Neural progenitor cell (in vitro differentiated cells): ENCODE measurements around the gene ENOX2. TPM values are rescaled to one million over a fixed set of nuclear protein-coding genes. Genes with fewer than 3 reads are reported as not detected.

Experiments used
- DNase-seq: peaks from one replicate; pipeline ENCODE4 v3.0.0-alpha.2; 2016; ENCODE audit warnings: low spot score
- H2AFZ ChIP-seq: fragments of 200-600 bp; sonication (generic); replicated peaks from 2 replicates; pipeline ENCODE4 v1.6.1; 2016; ENCODE audit warnings: antibody characterized with exemption
- H3F3A ChIP-seq: fragments of 200-600 bp; sonication (generic); 2 replicates; pipeline ENCODE4 v1.6.1; 2016; ENCODE audit warnings: antibody characterized with exemption, low read depth
- H3K27ac ChIP-seq: fragments of 200-600 bp; sonication (generic); 2 replicates; pipeline ENCODE4 v1.5.1; 2016; ENCODE audit warnings: mild to moderate bottlenecking
- H3K27me3 ChIP-seq: fragments of 200-600 bp; sonication (generic); 2 replicates; pipeline ENCODE4 v1.6.1; 2016; ENCODE audit warnings: mild to moderate bottlenecking, moderate library complexity
- H3K36me3 ChIP-seq: fragments of 200-600 bp; sonication (generic); 2 replicates; pipeline ENCODE4 v1.5.1; 2016
- H3K4me1 ChIP-seq: fragments of 200-600 bp; sonication (generic); 2 replicates; pipeline ENCODE4 v1.6.1; 2016; ENCODE audit warnings: mixed run types
- H3K4me2 ChIP-seq: fragments of 200-600 bp; sonication (generic); 2 replicates; pipeline ENCODE4 v1.6.1; 2016
- H3K4me3 ChIP-seq: fragments of 200-600 bp; sonication (generic); 2 replicates; pipeline ENCODE4 v1.5.1; 2016
- H3K79me2 ChIP-seq: fragments of 200-600 bp; sonication (generic); 2 replicates; pipeline ENCODE4 v1.6.1; 2016; ENCODE audit warnings: low read depth
- H3K9ac ChIP-seq: fragments of 200-600 bp; sonication (generic); 2 replicates; pipeline ENCODE4 v1.6.1; 2016
- H3K9me3 ChIP-seq: fragments of 200-600 bp; sonication (generic); 2 replicates; pipeline ENCODE4 v1.5.1; 2016; ENCODE audit warnings: low read depth
- H4K20me1 ChIP-seq: fragments of 200-600 bp; sonication (generic); 2 replicates; pipeline ENCODE4 v1.6.1; 2016; ENCODE audit warnings: low read depth
- H3K27ac Mint-ChIP-seq: 3 replicates; pipeline ENCODE4 v1.8.0; 2021; ENCODE audit warnings: mixed read lengths
- H3K27me3 Mint-ChIP-seq: 2 replicates; pipeline ENCODE4 v1.8.0; 2022; ENCODE audit warnings: low read depth, mild to moderate bottlenecking, inconsistent platforms, moderate library complexity, mixed read lengths; ENCODE audit not compliant: insufficient read depth
- H3K36me3 Mint-ChIP-seq: 3 replicates; pipeline ENCODE4 v1.8.0; 2021; ENCODE audit warnings: mixed read lengths
- H3K4me1 Mint-ChIP-seq: 3 replicates; pipeline ENCODE4 v1.8.0; 2021; ENCODE audit warnings: mixed read lengths
- H3K4me3 Mint-ChIP-seq: 3 replicates; pipeline ENCODE4 v1.8.0; 2021; ENCODE audit warnings: mild to moderate bottlenecking, moderate library complexity, mixed read lengths
- H3K9me3 Mint-ChIP-seq: 3 replicates; pipeline ENCODE4 v1.8.0; 2020; ENCODE audit warnings: mixed read lengths
- EZH2 ChIP-seq: fragments of 200-600 bp; sonication (generic); IDR thresholded peaks from 2 replicates; pipeline ENCODE4 v1.6.1; 2017; ENCODE audit warnings: antibody characterized with exemption, mild to moderate bottlenecking, moderate library complexity
- EZH2phosphoT487 ChIP-seq: fragments of 200-600 bp; sonication (generic); IDR thresholded peaks from 2 replicates; pipeline ENCODE4 v1.6.1; 2017; ENCODE audit warnings: antibody characterized with exemption
- total RNA-seq: library from RNA; depleted of rRNA; stranded (reverse); fragments of >200 nt; gene quantifications from 2 replicates; pipeline ENCODE4 v1.2.3, GENCODE V29; 2015; ENCODE audit warnings: low replicate concordance
- TF ChIP-seq, protein P1 (sequence below): fragments of 200-600 bp; sonication (generic); IDR thresholded peaks from 2 replicates; pipeline ENCODE4 v1.5.1; 2017; ENCODE audit warnings: antibody characterized with exemption, mild to moderate bottlenecking

ENOX2 gene
- total RNA-seq, 1 donor from 2014 or later, result 12.5 TPM

- DNase-seq, result no peak
- no peak overlapping the region for H3K4me3 Mint-ChIP-seq
- H3K36me3 Mint-ChIP-seq, result no peaks in the 10 kb centered on the region
- H3K9me3 Mint-ChIP-seq, result no peaks in the 10 kb centered on the region
- Histone ChIP-seq H3F3A (peaks cover 6% of the 10 kb centered on the region), H3K4me1 (peaks cover 13% of the 10 kb centered on the region), H3K4me3 (no peak overlapping the region), H3K9me3 (peaks cover 4% of the 10 kb centered on the region), H3K9ac (no peak overlapping the region), H3K79me2 (no peaks in the 10 kb centered on the region), H3K27ac (no peak overlapping the region), H3K27me3 (no peaks in the 10 kb centered on the region), H2AFZ (no peak overlapping the region), H4K20me1 (no peaks in the 10 kb centered on the region), H3K4me2 (no peak overlapping the region), H3K36me3 (no peaks in the 10 kb centered on the region)
- H3K27me3 Mint-ChIP-seq, result no peaks in the 10 kb centered on the region
- peaks cover 11% of the 10 kb centered on the region for H3K4me1 Mint-ChIP-seq
- H3K27ac Mint-ChIP-seq, result no peak overlapping the region
- TF ChIP-seq EZH2 (no peak), EZH2phosphoT487 (no peak)
- TF ChIP-seq, protein P1, sequence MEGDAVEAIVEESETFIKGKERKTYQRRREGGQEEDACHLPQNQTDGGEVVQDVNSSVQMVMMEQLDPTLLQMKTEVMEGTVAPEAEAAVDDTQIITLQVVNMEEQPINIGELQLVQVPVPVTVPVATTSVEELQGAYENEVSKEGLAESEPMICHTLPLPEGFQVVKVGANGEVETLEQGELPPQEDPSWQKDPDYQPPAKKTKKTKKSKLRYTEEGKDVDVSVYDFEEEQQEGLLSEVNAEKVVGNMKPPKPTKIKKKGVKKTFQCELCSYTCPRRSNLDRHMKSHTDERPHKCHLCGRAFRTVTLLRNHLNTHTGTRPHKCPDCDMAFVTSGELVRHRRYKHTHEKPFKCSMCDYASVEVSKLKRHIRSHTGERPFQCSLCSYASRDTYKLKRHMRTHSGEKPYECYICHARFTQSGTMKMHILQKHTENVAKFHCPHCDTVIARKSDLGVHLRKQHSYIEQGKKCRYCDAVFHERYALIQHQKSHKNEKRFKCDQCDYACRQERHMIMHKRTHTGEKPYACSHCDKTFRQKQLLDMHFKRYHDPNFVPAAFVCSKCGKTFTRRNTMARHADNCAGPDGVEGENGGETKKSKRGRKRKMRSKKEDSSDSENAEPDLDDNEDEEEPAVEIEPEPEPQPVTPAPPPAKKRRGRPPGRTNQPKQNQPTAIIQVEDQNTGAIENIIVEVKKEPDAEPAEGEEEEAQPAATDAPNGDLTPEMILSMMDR, result no peak
Measured at GRCh38 chrX:130830599-130831346, 72.2 kb downstream of the ENOX2 start.

DNA sequence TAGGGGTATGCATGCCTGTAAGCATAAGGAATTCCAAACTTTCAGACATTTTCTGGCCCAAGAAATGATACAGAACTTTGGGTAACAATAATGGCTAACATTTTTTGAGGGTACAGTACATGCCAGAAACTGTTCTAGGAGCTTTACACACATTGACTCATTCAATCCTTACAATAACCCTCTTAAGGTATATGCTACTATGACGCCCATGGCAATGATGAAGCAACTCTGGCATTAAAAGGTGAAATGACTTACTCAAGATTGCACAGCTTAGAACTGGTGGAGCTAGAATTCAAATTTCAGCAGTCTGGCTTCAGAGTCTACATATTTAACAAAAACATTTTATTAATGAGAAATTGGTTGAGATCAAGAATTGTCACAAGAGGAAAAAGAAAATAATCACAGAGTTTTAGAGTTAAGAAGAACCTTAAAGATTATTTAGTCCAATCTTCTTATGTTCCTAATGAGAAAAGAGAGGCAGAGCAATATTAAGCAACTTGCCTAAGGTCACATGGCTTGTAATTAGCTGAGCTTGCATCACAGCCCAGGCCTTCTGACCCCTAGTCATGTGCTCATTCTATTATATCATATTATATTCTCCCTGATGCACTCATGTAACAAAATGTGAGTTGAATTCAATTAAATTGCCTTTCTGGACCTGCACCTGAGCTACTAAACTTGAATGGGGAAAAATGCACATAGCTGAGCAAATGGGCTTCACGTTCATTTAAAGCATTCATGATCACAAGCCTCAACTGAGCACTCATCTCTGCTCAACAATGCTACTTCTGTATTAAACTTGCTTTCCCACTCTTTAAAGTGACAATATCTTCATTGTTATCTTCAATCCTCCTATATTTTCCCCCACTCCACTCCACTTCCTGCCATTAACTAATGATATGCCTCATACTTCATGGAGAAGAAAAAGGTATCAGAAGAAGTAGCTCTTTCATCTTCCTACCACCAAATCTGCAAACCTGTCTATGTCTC, 73.2 kb downstream of the ENOX2 start:
- H3K79me2 ChIP-seq, result no peaks in the 10 kb centered on the region
- no peak overlapping the region for H3K4me3 Mint-ChIP-seq
- no peaks in the 10 kb centered on the region for H3K9me3 Mint-ChIP-seq
- no peaks in the 10 kb centered on the region for H3K36me3 ChIP-seq
- H3K4me1 ChIP-seq, result peaks cover 12% of the 10 kb centered on the region
- H3K4me2 ChIP-seq, result no peak overlapping the region
- DNase-seq, result no peak
- TF ChIP-seq EZH2, result no peak
- TF ChIP-seq, protein P1, result no peak
- TF ChIP-seq EZH2phosphoT487, result no peak
- H3F3A ChIP-seq, result peaks cover 6% of the 10 kb centered on the region
- H3K27ac ChIP-seq, result no peak overlapping the region
- peaks cover 10% of the 10 kb centered on the region for H3K4me1 Mint-ChIP-seq
- H3K4me3 ChIP-seq, result no peak overlapping the region
- H3K27me3 ChIP-seq, result no peaks in the 10 kb centered on the region
- H3K27ac Mint-ChIP-seq, result no peak overlapping the region
- no peaks in the 10 kb centered on the region for H3K27me3 Mint-ChIP-seq
- H4K20me1 ChIP-seq, result no peaks in the 10 kb centered on the region
- H3K9me3 ChIP-seq, result peaks cover 4% of the 10 kb centered on the region
- H3K36me3 Mint-ChIP-seq, result no peaks in the 10 kb centered on the region
- H3K9ac ChIP-seq, result no peak overlapping the region
- H2AFZ ChIP-seq, result no peak overlapping the region

- Mint-ChIP-seq H3K36me3 (no peaks in the 10 kb centered on the region), H3K4me1 (no peaks in the 10 kb centered on the region), H3K27ac (no peak overlapping the region), H3K4me3 (no peak overlapping the region), H3K27me3 (no peaks in the 10 kb centered on the region), H3K9me3 (no peaks in the 10 kb centered on the region)
- TF ChIP-seq EZH2phosphoT487 (no peak), EZH2 (no peak)
- TF ChIP-seq, protein P1, result no peak
- H2AFZ ChIP-seq, result no peak overlapping the region
- H3F3A ChIP-seq, result peaks cover 1% of the 10 kb centered on the region
- no peak overlapping the region for H3K4me3 ChIP-seq
- no peaks in the 10 kb centered on the region for H4K20me1 ChIP-seq
- no peak overlapping the region for H3K9ac ChIP-seq
- DNase-seq, result no peak
- H3K9me3 ChIP-seq, result peaks cover 4% of the 10 kb centered on the region
- H3K27ac ChIP-seq, result no peak overlapping the region
- no peak overlapping the region for H3K4me2 ChIP-seq
- H3K27me3 ChIP-seq, result no peaks in the 10 kb centered on the region
- H3K79me2 ChIP-seq, result no peaks in the 10 kb centered on the region
- H3K36me3 ChIP-seq, result no peaks in the 10 kb centered on the region
- H3K4me1 ChIP-seq, result peaks cover 2% of the 10 kb centered on the region
Measured at GRCh38 chrX:130828641-130829040, 74.4 kb downstream of the ENOX2 start.
